Measurements from ENCODE around the gene PADI2.

PADI2 gene

DNA sequence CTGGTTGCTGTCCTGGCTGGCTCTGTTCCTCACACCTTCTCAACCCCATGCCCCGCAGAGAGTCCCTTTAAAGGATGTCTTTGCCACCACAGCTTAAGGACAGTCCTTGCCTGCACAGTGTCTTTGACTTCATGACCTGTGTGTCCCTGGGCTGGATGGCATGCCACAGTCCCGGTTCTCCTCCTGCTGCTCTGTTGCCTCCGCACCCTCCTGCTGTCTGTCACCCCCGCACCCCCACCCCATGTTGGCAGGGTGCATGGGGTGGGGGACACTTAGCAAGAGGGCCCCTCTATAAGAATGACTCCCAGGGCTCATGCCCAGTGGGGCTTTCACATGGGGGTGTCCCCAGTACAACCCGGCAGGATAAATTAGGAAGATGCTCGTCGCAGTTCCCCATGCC, 44.1 kb upstream of the PADI2 start:
- H3K9me3 ChIP-seq (ENCODE audit: low read length): no peaks in the 10 kb centered on the region
- H3K9ac ChIP-seq (ENCODE audit: low read length): no peak overlapping the region
- no peaks in the 10 kb centered on the region for H3K4me1 ChIP-seq (ENCODE audit: insufficient read depth, low read length, severe bottlenecking)
- H3F3A ChIP-seq (ENCODE audit: insufficient read depth, low read length): no peaks in the 10 kb centered on the region
- H2AFZ ChIP-seq (ENCODE audit: low read length): no peak overlapping the region
- no peak overlapping the region for H3K4me2 ChIP-seq (ENCODE audit: low read length)
- no peaks in the 10 kb centered on the region for H4K20me1 ChIP-seq (ENCODE audit: insufficient read depth, low read length)
- no peaks in the 10 kb centered on the region for H3K79me2 ChIP-seq (ENCODE audit: insufficient read depth, low read length)
- H3K27me3 ChIP-seq (ENCODE audit: insufficient read depth, low read length): no peaks in the 10 kb centered on the region
- H3K9me2 ChIP-seq (ENCODE audit: low read depth, low read length): no peaks in the 10 kb centered on the region
- no peak overlapping the region for H3K27ac ChIP-seq (ENCODE audit: low read depth, low read length, poor library complexity, severe bottlenecking)
- TF ChIP-seq, protein P1, sequence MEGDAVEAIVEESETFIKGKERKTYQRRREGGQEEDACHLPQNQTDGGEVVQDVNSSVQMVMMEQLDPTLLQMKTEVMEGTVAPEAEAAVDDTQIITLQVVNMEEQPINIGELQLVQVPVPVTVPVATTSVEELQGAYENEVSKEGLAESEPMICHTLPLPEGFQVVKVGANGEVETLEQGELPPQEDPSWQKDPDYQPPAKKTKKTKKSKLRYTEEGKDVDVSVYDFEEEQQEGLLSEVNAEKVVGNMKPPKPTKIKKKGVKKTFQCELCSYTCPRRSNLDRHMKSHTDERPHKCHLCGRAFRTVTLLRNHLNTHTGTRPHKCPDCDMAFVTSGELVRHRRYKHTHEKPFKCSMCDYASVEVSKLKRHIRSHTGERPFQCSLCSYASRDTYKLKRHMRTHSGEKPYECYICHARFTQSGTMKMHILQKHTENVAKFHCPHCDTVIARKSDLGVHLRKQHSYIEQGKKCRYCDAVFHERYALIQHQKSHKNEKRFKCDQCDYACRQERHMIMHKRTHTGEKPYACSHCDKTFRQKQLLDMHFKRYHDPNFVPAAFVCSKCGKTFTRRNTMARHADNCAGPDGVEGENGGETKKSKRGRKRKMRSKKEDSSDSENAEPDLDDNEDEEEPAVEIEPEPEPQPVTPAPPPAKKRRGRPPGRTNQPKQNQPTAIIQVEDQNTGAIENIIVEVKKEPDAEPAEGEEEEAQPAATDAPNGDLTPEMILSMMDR (IDR thresholded peaks at IDR 0.05; ENCODE audit: low read length): no peak
- no peak for TF ChIP-seq EZH2 (IDR thresholded peaks at IDR 0.05; ENCODE audit: borderline replicate concordance, low read length)
- no peaks in the 10 kb centered on the region; the same call in 1 of the 2 replicates for H3K36me3 ChIP-seq (ENCODE audit: insufficient read depth, low read length)
- H3K4me3 ChIP-seq (ENCODE audit: low read depth, low read length, poor library complexity, severe bottlenecking): no peak overlapping the region

DNA sequence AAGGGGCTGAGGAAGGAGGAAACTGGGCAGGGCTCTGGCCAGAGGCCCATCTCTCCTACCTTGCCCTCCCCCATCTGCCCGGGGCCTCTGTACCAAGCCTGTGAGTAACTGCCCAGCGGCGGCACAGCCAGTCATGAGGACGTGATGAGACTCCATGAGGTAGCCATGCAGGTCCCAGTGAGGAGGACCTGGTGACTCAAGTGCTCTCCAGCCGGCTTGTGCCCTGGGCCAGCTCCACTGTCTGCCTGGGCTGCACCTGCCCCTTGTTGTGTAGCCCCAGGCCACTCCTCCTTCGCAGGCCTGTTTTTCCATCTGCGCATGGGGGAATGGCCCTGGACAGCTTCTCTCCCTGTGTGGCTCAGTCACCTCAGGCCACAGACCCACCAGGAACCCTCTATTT, 43.7 kb upstream of the PADI2 start:
- Histone ChIP-seq H3K27me3 (ENCODE audit: insufficient read depth, low read length) (no peaks in the 10 kb centered on the region), H3K27ac (ENCODE audit: low read depth, low read length, poor library complexity, severe bottlenecking) (no peak overlapping the region), H3K79me2 (ENCODE audit: insufficient read depth, low read length) (no peaks in the 10 kb centered on the region), H3K9ac (ENCODE audit: low read length) (no peak overlapping the region), H3F3A (ENCODE audit: insufficient read depth, low read length) (no peaks in the 10 kb centered on the region), H3K9me3 (ENCODE audit: low read length) (no peaks in the 10 kb centered on the region), H3K36me3 (ENCODE audit: insufficient read depth, low read length) (no peaks in the 10 kb centered on the region; the same call in 1 of the 2 replicates), H3K4me2 (ENCODE audit: low read length) (no peak overlapping the region), H3K9me2 (ENCODE audit: low read depth, low read length) (no peaks in the 10 kb centered on the region), H4K20me1 (ENCODE audit: insufficient read depth, low read length) (no peaks in the 10 kb centered on the region), H3K4me3 (ENCODE audit: low read depth, low read length, poor library complexity, severe bottlenecking) (no peak overlapping the region), H3K4me1 (ENCODE audit: insufficient read depth, low read length, severe bottlenecking) (no peaks in the 10 kb centered on the region), H2AFZ (ENCODE audit: low read length) (no peak overlapping the region)
- TF ChIP-seq, protein P1 (IDR thresholded peaks at IDR 0.05; ENCODE audit: low read length): no peak
- no peak for TF ChIP-seq EZH2 (IDR thresholded peaks at IDR 0.05; ENCODE audit: borderline replicate concordance, low read length)

GRCh38 chr1:17161926-17162800, 42.9 kb upstream of the PADI2 start:
- H3K4me2 ChIP-seq (ENCODE audit: low read length): no peak overlapping the region
- no peak overlapping the region for H3K9ac ChIP-seq (ENCODE audit: low read length)
- no peaks in the 10 kb centered on the region for H3K9me3 ChIP-seq (ENCODE audit: low read length)
- no peaks in the 10 kb centered on the region for H4K20me1 ChIP-seq (ENCODE audit: insufficient read depth, low read length)
- H3K4me3 ChIP-seq (ENCODE audit: low read depth, low read length, poor library complexity, severe bottlenecking): no peak overlapping the region
- H3K27ac ChIP-seq (ENCODE audit: low read depth, low read length, poor library complexity, severe bottlenecking): no peak overlapping the region
- H3K36me3 ChIP-seq (ENCODE audit: insufficient read depth, low read length): no peaks in the 10 kb centered on the region; the same call in 1 of the 2 replicates
- no peaks in the 10 kb centered on the region for H3K9me2 ChIP-seq (ENCODE audit: low read depth, low read length)
- no peak overlapping the region for H2AFZ ChIP-seq (ENCODE audit: low read length)
- no peaks in the 10 kb centered on the region for H3K4me1 ChIP-seq (ENCODE audit: insufficient read depth, low read length, severe bottlenecking)
- TF ChIP-seq, protein P1 (IDR thresholded peaks at IDR 0.05; ENCODE audit: low read length): no peak
- no peak for TF ChIP-seq EZH2 (IDR thresholded peaks at IDR 0.05; ENCODE audit: borderline replicate concordance, low read length)
- no peaks in the 10 kb centered on the region for H3K27me3 ChIP-seq (ENCODE audit: insufficient read depth, low read length)
- H3F3A ChIP-seq (ENCODE audit: insufficient read depth, low read length): no peaks in the 10 kb centered on the region
- H3K79me2 ChIP-seq (ENCODE audit: insufficient read depth, low read length): no peaks in the 10 kb centered on the region
